ENCODE measurements around the gene CAPN8. TPM values are rescaled to one million over a fixed set of nuclear protein-coding genes. Genes with fewer than 3 reads are reported as not detected.

Gene CAPN8
- total RNA-seq, 3 donors from 2014 or later = 0.32 to 83.9 (median 41.3) TPM

DNA sequence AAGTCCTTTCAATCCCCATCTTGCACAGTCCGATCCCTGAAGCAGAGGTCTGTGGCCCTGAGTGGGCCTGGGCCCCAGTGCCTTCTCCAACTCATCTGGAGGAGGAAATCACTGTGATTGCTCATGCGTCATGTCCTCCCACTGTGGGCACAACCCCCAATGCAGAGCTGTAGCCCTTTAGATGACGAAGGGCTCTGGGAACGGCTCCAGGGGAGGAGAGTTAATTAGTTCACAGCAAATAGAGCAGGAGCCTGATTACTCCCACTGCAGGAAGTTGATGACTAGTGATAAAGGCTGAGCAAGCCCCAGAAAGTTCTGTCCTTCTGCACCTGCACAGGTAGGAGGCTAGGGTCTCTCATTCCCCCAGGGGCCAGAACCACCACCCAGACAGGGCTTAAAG, 160.8 kb downstream of the CAPN8 start:
- no peak for TF ChIP-seq POLR2AphosphoS5 (IDR thresholded peaks at IDR 0.05)
- TF ChIP-seq POLR2A (IDR thresholded peaks at IDR 0.05) = no peak
- TF ChIP-seq CTCF (IDR thresholded peaks at IDR 0.05) = no peak
- Histone ChIP-seq H3K27ac (no peak overlapping the region), H3K27me3 (no peaks in the 10 kb centered on the region), H3K9me3 (no peaks in the 10 kb centered on the region), H3K4me1 (no peaks in the 10 kb centered on the region), H3K4me3 (no peak overlapping the region), H3K36me3 (no peaks in the 10 kb centered on the region)
- DNase-seq (ENCODE audit: low spot score in 2 of 2) = no peak
- intact Hi-C loops (cut with DNase I; ENCODE audit: low total_unique reads) = no loop called here

- no peak for DNase-seq (ENCODE audit: low spot score in 2 of 2)
- Histone ChIP-seq H3K36me3 (no peaks in the 10 kb centered on the region), H3K27me3 (no peaks in the 10 kb centered on the region), H3K27ac (no peak overlapping the region), H3K4me3 (no peak overlapping the region), H3K4me1 (no peaks in the 10 kb centered on the region), H3K9me3 (no peaks in the 10 kb centered on the region)
- TF ChIP-seq POLR2A (IDR thresholded peaks at IDR 0.05) (no peak), CTCF (IDR thresholded peaks at IDR 0.05) (no peak), POLR2AphosphoS5 (IDR thresholded peaks at IDR 0.05) (no peak)
- intact Hi-C loops (cut with DNase I; ENCODE audit: low total_unique reads) = no loop called here
These were observed 162.2 kb downstream of the CAPN8 start for GRCh38 chr1:223503348-223503747.

DNA sequence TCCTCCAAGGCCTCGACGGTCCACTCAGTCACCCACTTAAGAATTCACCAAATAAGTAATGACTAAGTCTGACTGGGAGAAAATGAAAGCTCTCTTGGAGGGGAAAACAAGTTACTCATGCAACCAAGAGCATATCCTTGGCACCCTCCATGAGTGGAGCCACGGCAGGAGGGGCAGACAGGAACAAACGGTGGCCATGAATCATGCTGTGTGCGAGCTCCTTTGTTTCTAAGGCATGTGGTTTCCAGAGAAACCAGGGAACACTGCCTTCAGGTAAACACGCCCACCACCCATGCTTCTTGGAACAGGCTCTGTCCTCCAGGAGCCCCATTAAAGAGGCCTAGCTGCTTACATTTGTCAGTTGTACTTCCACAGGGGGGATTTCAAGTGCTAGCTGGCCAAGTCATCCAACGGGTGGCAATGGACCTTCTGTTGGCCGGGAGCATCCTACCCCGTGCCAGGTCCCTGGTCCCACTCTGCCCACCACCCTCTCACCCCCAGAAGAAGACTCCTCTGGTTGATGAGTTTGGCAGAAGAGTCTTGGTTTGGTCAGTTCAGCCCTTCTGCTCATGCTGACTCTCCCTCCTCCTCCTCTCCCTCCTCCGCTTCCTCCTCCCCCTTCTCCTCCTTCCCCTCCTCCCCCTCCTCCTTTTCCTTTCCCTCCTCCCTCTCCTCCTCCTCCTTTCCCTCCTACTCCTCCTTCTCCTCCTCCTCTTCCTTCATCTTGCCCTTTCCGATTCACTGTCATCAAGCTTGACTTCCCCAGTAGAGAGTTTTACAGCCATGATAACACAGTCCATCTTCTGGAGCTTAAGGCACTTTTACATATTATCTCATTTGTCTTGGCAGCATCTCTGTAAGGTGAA, 164.7 kb downstream of the CAPN8 start:
- H3K27me3 ChIP-seq = no peaks in the 10 kb centered on the region
- peak in 1 of 2 donors; percentile 83 for DNase-seq (ENCODE audit: low spot score in 2 of 2)
- no peaks in the 10 kb centered on the region for H3K36me3 ChIP-seq
- no peak overlapping the region for H3K4me3 ChIP-seq
- no peaks in the 10 kb centered on the region for H3K4me1 ChIP-seq
- peak overlapping the region; percentile 71 to 77 for H3K27ac ChIP-seq
- no peaks in the 10 kb centered on the region for H3K9me3 ChIP-seq
- intact Hi-C loops (cut with DNase I; ENCODE audit: low total_unique reads) = no loop called here
- no peak for TF ChIP-seq POLR2A (IDR thresholded peaks at IDR 0.05)
- no peak for TF ChIP-seq CTCF (IDR thresholded peaks at IDR 0.05)
- no peak for TF ChIP-seq POLR2AphosphoS5 (IDR thresholded peaks at IDR 0.05)

- Histone ChIP-seq H3K36me3 (no peaks in the 10 kb centered on the region), H3K27me3 (no peaks in the 10 kb centered on the region), H3K4me1 (no peaks in the 10 kb centered on the region), H3K4me3 (no peak overlapping the region), H3K9me3 (no peaks in the 10 kb centered on the region), H3K27ac (no peak overlapping the region)
- TF ChIP-seq CTCF (IDR thresholded peaks at IDR 0.05) (no peak), POLR2A (IDR thresholded peaks at IDR 0.05) (no peak), POLR2AphosphoS5 (IDR thresholded peaks at IDR 0.05) (no peak)
- intact Hi-C loops (cut with DNase I; ENCODE audit: low total_unique reads) = no loop called here
- DNase-seq (ENCODE audit: low spot score in 2 of 2) = no peak
These were observed 168.6 kb downstream of the CAPN8 start for GRCh38 chr1:223496883-223497282.

- Histone ChIP-seq H3K27ac (no peak overlapping the region), H3K4me1 (no peaks in the 10 kb centered on the region), H3K36me3 (no peaks in the 10 kb centered on the region), H3K27me3 (no peaks in the 10 kb centered on the region), H3K4me3 (no peak overlapping the region), H3K9me3 (no peaks in the 10 kb centered on the region)
- DNase-seq (ENCODE audit: low spot score in 2 of 2) = no peak
- TF ChIP-seq CTCF (IDR thresholded peaks at IDR 0.05) (no peak), POLR2AphosphoS5 (IDR thresholded peaks at IDR 0.05) (no peak), POLR2A (IDR thresholded peaks at IDR 0.05) (no peak)
- intact Hi-C loops (cut with DNase I; ENCODE audit: low total_unique reads) = no loop called here
These were observed 170.4 kb downstream of the CAPN8 start for GRCh38 chr1:223494926-223495645.
